Germinal center (tissue), 1 donor: ENCODE measurements around the gene TMEM232.

Experiments
- DNase-seq: peaks from one replicate; pipeline ENCODE4 v3.0.0; 2012; ENCODE audit warnings: mixed read lengths, low spot score

Gene TMEM232

DNA sequence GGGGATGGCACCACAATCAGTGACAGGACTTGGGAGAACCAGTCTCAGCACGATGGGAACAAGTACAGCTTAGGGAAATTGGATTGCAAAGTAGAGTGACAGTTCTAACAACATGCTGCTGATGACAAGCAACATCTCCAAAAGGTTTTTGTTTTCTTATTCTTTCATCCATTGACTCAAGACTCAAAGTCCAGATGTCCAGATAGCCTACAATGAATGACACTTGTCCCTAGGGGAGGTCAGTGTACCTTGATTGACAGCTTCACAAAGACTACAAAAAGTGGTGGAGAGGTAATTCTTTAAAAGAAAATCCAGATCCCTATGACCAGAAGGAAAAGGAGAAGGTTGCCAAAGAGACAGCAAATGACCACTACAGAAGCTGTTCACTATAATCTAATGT is 323.9 kb downstream of the TMEM232 start:
- no peak for DNase-seq

GRCh38 chr5:110401881-110402280 is 324.6 kb downstream of the TMEM232 start:
- no peak for DNase-seq

GRCh38 chr5:110398951-110399350 is 327.5 kb downstream of the TMEM232 start:
- no peak for DNase-seq

DNA sequence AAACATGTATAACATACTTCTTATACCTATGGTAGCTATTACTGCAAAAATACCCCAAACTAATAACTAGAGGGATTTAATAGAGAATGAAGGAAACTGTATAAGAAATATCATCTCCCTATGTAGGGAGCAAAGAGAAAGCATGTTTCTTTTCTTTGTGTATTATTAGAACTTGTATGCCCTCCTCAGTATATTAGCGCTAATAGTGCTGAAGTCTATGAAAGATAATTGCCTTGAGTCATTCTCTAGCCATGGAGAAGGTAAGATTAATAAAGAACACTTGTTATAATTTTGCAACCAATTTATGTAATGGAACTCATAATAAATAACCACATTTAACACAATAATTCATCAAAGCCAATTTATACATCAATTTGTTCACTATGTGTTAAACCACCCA is 329.2 kb downstream of the TMEM232 start:
- no peak for DNase-seq

DNA sequence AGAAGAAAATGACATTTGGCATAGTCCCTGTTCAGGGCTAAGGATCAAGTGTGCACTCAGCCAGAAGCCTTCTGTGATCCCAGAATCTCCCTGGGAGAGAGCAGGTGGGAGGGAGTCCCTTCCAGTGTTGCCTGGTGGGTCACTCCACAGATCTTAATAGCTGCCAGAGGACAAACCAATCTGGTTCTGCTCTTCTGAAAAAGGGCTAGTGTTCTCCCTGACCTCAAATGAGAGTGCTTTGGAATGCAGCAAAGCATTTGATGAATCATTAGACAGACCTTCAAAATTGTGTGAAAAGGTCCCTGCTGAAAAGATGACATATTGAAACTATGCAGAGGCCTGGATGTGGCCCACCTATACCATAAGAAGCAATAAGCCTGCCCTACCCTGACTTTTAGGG is 339.7 kb downstream of the TMEM232 start:
- no peak for DNase-seq

DNA sequence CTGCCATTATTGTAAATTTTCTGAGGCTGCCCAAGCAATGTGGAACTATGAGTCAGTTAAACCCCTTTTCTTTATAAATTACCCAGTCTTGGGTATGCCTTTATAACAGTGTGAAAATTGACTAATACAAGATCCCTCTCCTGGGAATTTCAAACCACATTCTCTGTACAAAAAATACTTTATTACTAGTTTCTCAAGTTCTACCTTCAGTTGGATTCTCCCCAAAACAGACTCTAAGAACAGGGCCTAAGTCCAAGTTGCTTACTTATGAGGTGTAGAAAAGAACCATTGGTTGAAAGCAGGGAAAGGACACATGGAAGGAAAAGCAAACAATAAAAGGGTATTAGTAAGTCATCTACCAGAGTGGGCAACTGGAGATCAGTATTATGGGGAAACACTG is 343.2 kb downstream of the TMEM232 start:
- DNase-seq = no peak

DNA sequence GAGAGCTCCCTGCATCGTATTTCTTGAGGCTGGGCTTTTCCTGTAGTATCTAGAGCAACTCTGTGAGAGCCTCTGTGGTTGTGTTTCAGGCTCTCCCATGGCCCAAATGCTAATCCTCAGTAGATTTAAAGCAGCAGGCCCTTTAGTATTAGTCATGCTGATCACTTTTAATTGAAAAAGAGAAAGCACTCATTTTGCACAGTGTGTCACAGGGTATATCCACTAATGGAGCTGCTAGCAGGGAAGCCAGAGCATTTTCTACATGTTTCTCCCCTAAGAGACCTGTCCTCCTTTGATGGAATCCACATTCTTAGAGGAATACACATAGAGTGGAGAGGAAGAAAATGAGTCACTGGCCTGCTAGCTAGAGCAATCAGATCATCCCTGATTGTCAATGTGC is 348.5 kb downstream of the TMEM232 start:
- DNase-seq = no peak

GRCh38 chr5:110377361-110377760 is 349.1 kb downstream of the TMEM232 start:
- DNase-seq = no peak

- no peak for DNase-seq
Measured at GRCh38 chr5:110376281-110376951, 350.1 kb downstream of the TMEM232 start.

DNA sequence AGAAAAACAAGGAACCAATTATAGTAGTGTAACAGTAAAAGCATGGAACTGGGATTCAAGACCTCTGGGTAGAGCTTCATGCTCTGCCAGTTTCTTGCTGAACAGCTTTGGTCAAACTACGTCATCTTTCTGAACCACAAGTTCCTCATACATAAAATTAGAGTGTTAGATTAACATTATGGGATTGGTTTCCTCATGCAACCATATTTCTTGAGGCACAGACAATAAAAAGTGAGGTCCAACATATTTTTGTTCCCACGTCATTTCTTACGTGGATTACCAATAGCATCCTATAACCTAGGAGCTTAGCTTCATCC is 354.8 kb downstream of the TMEM232 start:
- no peak for DNase-seq

GRCh38 chr5:110371011-110371724 is 355.3 kb downstream of the TMEM232 start:
- DNase-seq = no peak
